Dendritic cell treated with granulocyte-macrophage colony-stimulating factor and Interleukin-4, amounts not matched to agents 40 ng/mL and 50 ng/mL, for 4 days (primary cell): ENCODE data around the gene ARHGAP28.
"Not testable (repeated sequence)": the region's sequence is repeated elsewhere in the genome, so short reads cannot be mapped to it uniquely, and the experiment has no call there.

ENCODE experiments used
- H3K27ac Mint-ChIP-seq: one replicate; pipeline ENCODE4 v1.8.0; 2022; ENCODE audit warnings: mild to moderate bottlenecking, mixed read lengths
- H3K27me3 Mint-ChIP-seq: one replicate; pipeline ENCODE4 v1.8.0; 2022; ENCODE audit warnings: mild to moderate bottlenecking, mixed read lengths
- H3K36me3 Mint-ChIP-seq: one replicate; pipeline ENCODE4 v1.8.0; 2022; ENCODE audit warnings: low read depth, mixed read lengths
- H3K4me1 Mint-ChIP-seq: one replicate; pipeline ENCODE4 v1.8.0; 2022; ENCODE audit warnings: low read depth, mixed read lengths
- H3K4me3 Mint-ChIP-seq: one replicate; pipeline ENCODE4 v1.8.0; 2022; ENCODE audit warnings: mild to moderate bottlenecking, moderate library complexity, mixed read lengths
- H3K9me3 Mint-ChIP-seq: one replicate; pipeline ENCODE4 v1.8.0; 2022; ENCODE audit warnings: mixed read lengths
- intact Hi-C: fragments of 100-400 bp; cut with micrococcal nuclease; formaldehyde crosslinking; loops from one replicate; pipeline ENCODE4 v1.15.0; 2022

The ARHGAP28 gene

GRCh38 chr18:6835345-6835744 lies 105.8 kb downstream of the ARHGAP28 start:
- Mint-ChIP-seq H3K27ac (no peak overlapping the region), H3K36me3 (no peaks in the 10 kb centered on the region)
- intact Hi-C loops = no loop called here

GRCh38 chr18:6836331-6836730 lies 106.8 kb downstream of the ARHGAP28 start:
- Mint-ChIP-seq H3K27me3 (no peaks in the 10 kb centered on the region), H3K9me3 (peaks cover 20% of the 10 kb centered on the region), H3K36me3 (no peaks in the 10 kb centered on the region), H3K4me3 (no peak overlapping the region), H3K4me1 (no peaks in the 10 kb centered on the region), H3K27ac (no peak overlapping the region)
- intact Hi-C loops = no loop called here

More at GRCh38 chr18:6835345-6835744, 105.8 kb downstream of the ARHGAP28 start:
- no peaks in the 10 kb centered on the region for H3K4me1 Mint-ChIP-seq
- peaks cover 20% of the 10 kb centered on the region for H3K9me3 Mint-ChIP-seq
- no peaks in the 10 kb centered on the region for H3K27me3 Mint-ChIP-seq
- H3K4me3 Mint-ChIP-seq = no peak overlapping the region

GRCh38 chr18:6837904-6838303 lies 108.4 kb downstream of the ARHGAP28 start:
- H3K4me1 Mint-ChIP-seq = no peaks in the 10 kb centered on the region
- H3K9me3 Mint-ChIP-seq = peaks cover 20% of the 10 kb centered on the region
- H3K27ac Mint-ChIP-seq = no peak overlapping the region
- no peak overlapping the region for H3K4me3 Mint-ChIP-seq
- H3K36me3 Mint-ChIP-seq = no peaks in the 10 kb centered on the region
- intact Hi-C loops = no loop called here
- no peaks in the 10 kb centered on the region for H3K27me3 Mint-ChIP-seq

- peaks cover 9% of the 10 kb centered on the region for H3K9me3 Mint-ChIP-seq
- no peak overlapping the region for H3K27ac Mint-ChIP-seq
- no peaks in the 10 kb centered on the region for H3K36me3 Mint-ChIP-seq
- H3K4me3 Mint-ChIP-seq = no peak overlapping the region
- no peaks in the 10 kb centered on the region for H3K27me3 Mint-ChIP-seq
- H3K4me1 Mint-ChIP-seq = no peaks in the 10 kb centered on the region
- intact Hi-C loops = no loop called here
These were observed 112.6 kb downstream of the ARHGAP28 start for GRCh38 chr18:6842081-6842480.

DNA sequence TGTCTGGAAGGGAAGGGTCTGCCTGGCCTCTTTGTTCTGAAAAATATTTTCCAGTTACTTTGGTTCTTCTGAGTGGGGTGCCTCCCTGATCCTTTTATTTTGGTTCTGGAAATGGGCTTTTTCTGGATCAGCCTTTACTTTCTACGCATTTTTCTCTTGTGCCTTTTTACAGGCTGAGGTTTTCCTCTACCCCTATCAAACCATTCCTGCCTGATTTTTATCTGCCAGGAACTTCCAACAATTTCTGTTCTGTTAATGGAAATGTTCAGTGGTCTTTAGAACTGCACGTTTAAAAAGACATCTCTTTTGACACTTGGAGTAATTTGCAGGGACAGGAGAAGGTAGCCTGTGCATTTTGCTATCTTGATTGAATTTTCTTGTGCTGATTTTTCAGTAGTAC lies 113.8 kb downstream of the ARHGAP28 start:
- no peaks in the 10 kb centered on the region for H3K4me1 Mint-ChIP-seq
- H3K4me3 Mint-ChIP-seq = no peak overlapping the region
- intact Hi-C loops = no loop called here

DNA sequence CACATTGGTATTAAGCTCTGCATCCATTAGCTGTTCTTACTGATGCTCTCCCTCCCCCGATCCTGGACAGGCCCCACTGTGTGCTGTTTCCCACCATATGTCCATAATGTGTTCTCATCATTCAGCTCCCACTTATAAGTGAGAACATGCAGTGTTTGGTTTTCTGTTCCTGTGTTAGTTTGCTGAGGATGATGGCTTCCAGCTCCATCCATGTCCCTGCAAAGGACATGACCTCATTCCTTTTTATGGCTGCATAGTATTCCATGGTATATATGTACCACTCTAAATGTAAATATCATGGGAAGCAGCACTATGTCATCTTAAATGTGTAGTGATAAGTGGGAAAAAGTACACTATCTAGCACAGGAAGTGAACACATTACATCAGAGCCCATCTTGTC lies 116.0 kb downstream of the ARHGAP28 start:
- H3K4me1 Mint-ChIP-seq, H3K36me3 Mint-ChIP-seq, H3K27ac Mint-ChIP-seq, H3K27me3 Mint-ChIP-seq, intact Hi-C loops, H3K4me3 Mint-ChIP-seq: not testable (repeated sequence)
- H3K9me3 Mint-ChIP-seq = peaks cover 16% of the 10 kb centered on the region

More for the DNA sequence above, 113.8 kb downstream of the ARHGAP28 start:
- H3K9me3 Mint-ChIP-seq = peaks cover 16% of the 10 kb centered on the region
- no peaks in the 10 kb centered on the region for H3K36me3 Mint-ChIP-seq
- H3K27ac Mint-ChIP-seq = no peak overlapping the region
- H3K27me3 Mint-ChIP-seq = no peaks in the 10 kb centered on the region

- Mint-ChIP-seq H3K36me3 (no peaks in the 10 kb centered on the region), H3K4me3 (no peak overlapping the region), H3K27ac (no peak overlapping the region), H3K27me3 (no peaks in the 10 kb centered on the region), H3K9me3 (peaks cover 38% of the 10 kb centered on the region), H3K4me1 (no peaks in the 10 kb centered on the region)
- intact Hi-C loops = no loop called here
These were observed 120.9 kb downstream of the ARHGAP28 start for GRCh38 chr18:6850396-6850795.

GRCh38 chr18:6851480-6851879 lies 122.0 kb downstream of the ARHGAP28 start:
- Mint-ChIP-seq H3K36me3 (no peaks in the 10 kb centered on the region), H3K9me3 (peaks cover 35% of the 10 kb centered on the region), H3K27ac (no peak overlapping the region), H3K4me1 (no peaks in the 10 kb centered on the region), H3K4me3 (no peak overlapping the region), H3K27me3 (no peaks in the 10 kb centered on the region)
- intact Hi-C loops = no loop called here

- intact Hi-C loops = no loop called here
- Mint-ChIP-seq H3K9me3 (peaks cover 22% of the 10 kb centered on the region), H3K4me3 (no peak overlapping the region), H3K27ac (no peak overlapping the region), H3K4me1 (no peaks in the 10 kb centered on the region), H3K27me3 (no peaks in the 10 kb centered on the region), H3K36me3 (no peaks in the 10 kb centered on the region)
These were observed 125.3 kb downstream of the ARHGAP28 start for GRCh38 chr18:6854811-6855210.

- Mint-ChIP-seq H3K9me3 (peaks cover 22% of the 10 kb centered on the region), H3K4me1 (no peaks in the 10 kb centered on the region), H3K27ac (no peak overlapping the region), H3K36me3 (no peaks in the 10 kb centered on the region), H3K4me3 (no peak overlapping the region), H3K27me3 (no peaks in the 10 kb centered on the region)
- intact Hi-C loops = no loop called here
These were observed 126.3 kb downstream of the ARHGAP28 start for GRCh38 chr18:6855767-6856166.

GRCh38 chr18:6857300-6857699 lies 127.8 kb downstream of the ARHGAP28 start:
- Mint-ChIP-seq H3K4me1 (no peaks in the 10 kb centered on the region), H3K36me3 (no peaks in the 10 kb centered on the region), H3K27ac (no peak overlapping the region), H3K27me3 (no peaks in the 10 kb centered on the region), H3K4me3 (no peak overlapping the region), H3K9me3 (peaks cover 22% of the 10 kb centered on the region)
- intact Hi-C loops = no loop called here

GRCh38 chr18:6859676-6860422 lies 130.3 kb downstream of the ARHGAP28 start:
- Mint-ChIP-seq H3K27ac (no peak overlapping the region), H3K36me3 (no peaks in the 10 kb centered on the region), H3K4me1 (no peaks in the 10 kb centered on the region), H3K27me3 (no peaks in the 10 kb centered on the region), H3K4me3 (no peak overlapping the region), H3K9me3 (peaks cover 6% of the 10 kb centered on the region)
- intact Hi-C loops = no loop called here

GRCh38 chr18:6860804-6861448 lies 131.4 kb downstream of the ARHGAP28 start:
- no peaks in the 10 kb centered on the region for H3K9me3 Mint-ChIP-seq
- intact Hi-C loops = no loop called here

DNA sequence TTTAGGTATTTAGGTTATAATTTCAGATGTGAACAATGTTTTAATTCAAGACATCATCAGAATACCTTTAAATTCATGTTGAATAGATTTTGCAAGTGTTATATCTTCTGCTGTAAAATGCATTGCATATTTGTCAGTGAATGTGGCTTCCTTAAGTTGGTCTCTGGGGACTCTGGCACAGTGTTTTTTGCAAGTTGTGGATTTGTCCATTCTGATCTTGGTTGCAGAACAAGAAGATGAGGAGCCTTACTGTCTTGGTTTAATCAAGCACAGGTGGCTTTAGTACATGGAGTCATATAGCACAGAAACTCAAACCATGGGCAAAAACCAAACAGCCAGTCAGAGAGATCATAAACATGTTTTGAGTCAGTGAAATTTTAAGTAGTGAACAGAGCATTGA lies 135.7 kb downstream of the ARHGAP28 start:
- Mint-ChIP-seq H3K4me3 (no peak overlapping the region), H3K27me3 (no peaks in the 10 kb centered on the region), H3K27ac (no peak overlapping the region), H3K36me3 (no peaks in the 10 kb centered on the region), H3K4me1 (no peaks in the 10 kb centered on the region), H3K9me3 (no peaks in the 10 kb centered on the region)
- intact Hi-C loops = no loop called here

More at GRCh38 chr18:6860804-6861448, 131.4 kb downstream of the ARHGAP28 start:
- no peaks in the 10 kb centered on the region for H3K36me3 Mint-ChIP-seq
- H3K27me3 Mint-ChIP-seq = no peaks in the 10 kb centered on the region
- no peak overlapping the region for H3K4me3 Mint-ChIP-seq
- H3K4me1 Mint-ChIP-seq = no peaks in the 10 kb centered on the region
- H3K27ac Mint-ChIP-seq = no peak overlapping the region
